K562 (cell line): Measurements from ENCODE around the gene GUCY1A2. TPM values are rescaled to one million over a fixed set of nuclear protein-coding genes. Genes with fewer than 3 reads are reported as not detected.

ENCODE experiments used
- ATAC-seq: fragments of 200-7000 bp; cut with Tn5 transposase; 3 replicates; pipeline ENCODE4 v1.9.1; 2020; ENCODE audit warnings: moderate library complexity
- BruUV-seq: library from RNA; stranded (reverse); fragments of 400-500 nt; replicated peaks from 2 replicates; lab custom pipeline; 2021; lab: Mats Ljungman, UMichigan
- CTCF ChIA-PET: fragments of 300-600 bp; formaldehyde crosslinking; extraction: SDS; loops from one replicate; lab custom pipeline; 2021; ENCODE audit warnings: low intra/inter-chr PET ratio; lab: Yijun Ruan, JAX
- POLR2A ChIA-PET: fragments of 300-600, 350-650 bp; sonication (Branson Sonifier 250); formaldehyde crosslinking; extraction: SDS; loops from one replicate; lab custom pipeline; 2021; ENCODE audit warnings: antibody characterized with exemption, inconsistent platforms; lab: Yijun Ruan, JAX
- DNase-seq, 4 experiments: peaks; one replicate each; pipeline versions ENCODE4 v3.0.0 to v3.0.0-alpha.2; 2011 to 2018; ENCODE audit warnings: low spot score in 3 of 4, mixed read lengths in 3 of 4; ENCODE audit errors: extremely low read depth in 1 of 4
- FAIRE-seq: peaks from 2 replicates; lab custom pipeline; 2011; peaks lifted over from hg19 to GRCh38; lab: Jason Lieb, UNC
- H2AFZ ChIP-seq: 2 replicates; pipeline ENCODE4 v1.6.0; 2011; ENCODE audit warnings: low read depth, low read length, control low read depth, inconsistent platforms
- H3K27ac ChIP-seq: fragments of 200-600 bp; 3 replicates; pipeline ENCODE4 v1.8.0; 2011; ENCODE audit warnings: low read depth, mild to moderate bottlenecking, control low read depth, inconsistent platforms, low read length, moderate library complexity, mixed read lengths; ENCODE audit errors: extremely low read depth
- H3K27me3 ChIP-seq, 2 experiments: fragments of 300-600 bp in 1 of 2; 2 replicates in 1 of 2; 3 replicates in 1 of 2; pipeline versions ENCODE4 v1.6.0 to v1.8.0; 2011; ENCODE audit warnings: inconsistent platforms in 2 of 2, low read length in 2 of 2, mild to moderate bottlenecking in 1 of 2, mixed read lengths in 1 of 2, moderate library complexity in 1 of 2; ENCODE audit not compliant: control insufficient read depth in 2 of 2, insufficient read depth in 2 of 2
- H3K36me3 ChIP-seq: fragments of 300-600 bp; 3 replicates; pipeline ENCODE4 v1.8.0; 2011; ENCODE audit warnings: mild to moderate bottlenecking, low read length, inconsistent platforms; ENCODE audit not compliant: control insufficient read depth, insufficient read depth
- H3K4me1 ChIP-seq, 2 experiments: fragments of 200-600 bp in 1 of 2; replicated peaks in 1 of 2; 2 replicates in 1 of 2; 3 replicates in 1 of 2; pipeline versions ENCODE4 v1.5.1 to v1.8.0; 2011; ENCODE audit warnings: inconsistent platforms in 2 of 2, low read length in 2 of 2, mild to moderate bottlenecking in 1 of 2, mixed read lengths in 1 of 2, moderate library complexity in 1 of 2; ENCODE audit not compliant: control insufficient read depth in 2 of 2, insufficient read depth in 2 of 2
- H3K4me2 ChIP-seq: 2 replicates; pipeline ENCODE4 v1.6.1; 2011; ENCODE audit warnings: low read length, control low read depth, inconsistent platforms, mixed read lengths; ENCODE audit not compliant: insufficient read depth
- H3K4me3 ChIP-seq: fragments of 200-600 bp; sonication (generic), shearing (Covaris generic); 2 replicates; pipeline ENCODE4 v1.5.1; 2016; ENCODE audit warnings: control low read depth, inconsistent platforms
- H3K79me2 ChIP-seq: fragments of 200-600 bp; 3 replicates; pipeline ENCODE4 v1.8.0; 2011; ENCODE audit warnings: low read length, inconsistent platforms; ENCODE audit not compliant: control insufficient read depth, insufficient read depth
- H3K9ac ChIP-seq, 2 experiments: 2 replicates each; pipeline versions ENCODE4 v1.6.0 to v1.6.1; 2011; ENCODE audit warnings: low read depth in 2 of 2, low read length in 2 of 2, control low read depth in 1 of 2, inconsistent platforms in 1 of 2, mild to moderate bottlenecking in 1 of 2, mixed read lengths in 1 of 2; ENCODE audit not compliant: insufficient read depth in 1 of 2
- H3K9me1 ChIP-seq: one replicate; pipeline ENCODE4 v1.6.0; 2011; ENCODE audit warnings: inconsistent platforms, mild to moderate bottlenecking, low read length, moderate library complexity; ENCODE audit not compliant: control insufficient read depth, insufficient read depth
- H3K9me3 ChIP-seq: replicated peaks from 2 replicates; pipeline ENCODE4 v1.5.1; 2011; ENCODE audit warnings: low read depth, low read length, inconsistent platforms; ENCODE audit not compliant: control insufficient read depth, insufficient read depth
- H4K20me1 ChIP-seq: replicated peaks from 2 replicates; pipeline ENCODE4 v1.6.1; 2011; ENCODE audit warnings: low read length, inconsistent platforms, mixed read lengths; ENCODE audit not compliant: control insufficient read depth, insufficient read depth
- ARHGAP35 ChIP-seq: fragments of 450-650 bp; IDR thresholded peaks from 2 replicates; pipeline ENCODE4 v1.6.1; 2018; ENCODE audit not compliant: partially characterized antibody
- ATF7 ChIP-seq: fragments of 450-650 bp; IDR thresholded peaks from 2 replicates; pipeline ENCODE4 v1.7.1; 2014; ENCODE audit warnings: mild to moderate bottlenecking, moderate library complexity
- BRF1 ChIP-seq: IDR thresholded peaks from 3 replicates; pipeline ENCODE4 v1.6.1; 2011; ENCODE audit warnings: borderline replicate concordance, mild to moderate bottlenecking; ENCODE audit not compliant: insufficient read length; ENCODE audit errors: extremely low read depth
- C11orf30 ChIP-seq: fragments of 450-650 bp; IDR thresholded peaks from 2 replicates; pipeline ENCODE4 v1.6.1; 2016; ENCODE audit warnings: low read depth, mild to moderate bottlenecking
- CBX1 ChIP-seq: sonication (generic); IDR thresholded peaks from 2 replicates; pipeline ENCODE4 v1.6.1; 2016; ENCODE audit warnings: antibody characterized with exemption, low read depth, mild to moderate bottlenecking
- CGGBP1 ChIP-seq: fragments of 250-450 bp; sonication (Bioruptor Pico); IDR thresholded peaks from 2 replicates; pipeline ENCODE4 v1.9.0; 2021; ENCODE audit warnings: mild to moderate bottlenecking
- GTF2E2 ChIP-seq: fragments of 200-800 bp; sonication (Bioruptor generic); IDR thresholded peaks from 2 replicates; pipeline ENCODE4 v1.6.1; 2016; ENCODE audit warnings: missing genetic modification characterization, missing compliant biosample characterization
- HIVEP1 ChIP-seq: fragments of 250-450 bp; sonication (Bioruptor Pico); IDR thresholded peaks from 2 replicates; pipeline ENCODE4 v1.4.0; 2020; ENCODE audit warnings: mild to moderate bottlenecking
- MCM7 ChIP-seq, 2 experiments: fragments of 450-650 bp; IDR thresholded peaks; 2 replicates each; pipeline ENCODE4 v1.6.1; 2016 to 2018
- NELFE ChIP-seq: IDR thresholded peaks from 2 replicates; pipeline ENCODE4 v1.6.1; 2011; ENCODE audit warnings: mild to moderate bottlenecking; ENCODE audit not compliant: insufficient read depth, insufficient read length
- NFIC ChIP-seq: fragments of 450-650 bp; IDR thresholded peaks from 2 replicates; pipeline ENCODE4 v1.6.1; 2017; ENCODE audit warnings: mild to moderate bottlenecking, inconsistent platforms
- PHF20 ChIP-seq: fragments of 450-650 bp; IDR thresholded peaks from 2 replicates; pipeline ENCODE4 v1.6.1; 2018; ENCODE audit not compliant: partially characterized antibody
- POLR2A ChIP-seq: fragments of 450-650 bp; conservative IDR thresholded peaks from 2 replicates; pipeline ENCODE4 v1.6.1; 2016
- PURB ChIP-seq: sonication (generic); formaldehyde crosslinking; IDR thresholded peaks from 2 replicates; pipeline ENCODE4 v1.9.0; 2021; ENCODE audit warnings: low read depth, mild to moderate bottlenecking, missing genetic modification reagents
- SIN3A ChIP-seq, 2 experiments: fragments of 150-350 bp in 1 of 2; IDR thresholded peaks; 2 replicates each; pipeline ENCODE4 v1.6.1; 2011 to 2016; ENCODE audit warnings: borderline replicate concordance in 2 of 2, low read depth in 2 of 2, low read length in 2 of 2, mild to moderate bottlenecking in 2 of 2, moderate library complexity in 2 of 2; ENCODE audit not compliant: control insufficient read depth in 1 of 2
- SP2 ChIP-seq: IDR thresholded peaks from 2 replicates; pipeline ENCODE4 v1.6.1; 2011; ENCODE audit warnings: mild to moderate bottlenecking, low read depth, low read length, moderate library complexity; ENCODE audit not compliant: poor library complexity, severe bottlenecking; ENCODE audit errors: extremely low read depth
- ZNF347 ChIP-seq: fragments of 450-650 bp; formaldehyde crosslinking; IDR thresholded peaks from 2 replicates; pipeline ENCODE4 v1.4.0; 2020; ENCODE audit warnings: low read depth, mild to moderate bottlenecking, moderate library complexity
- ZNF561 ChIP-seq: fragments of 450-650 bp; formaldehyde crosslinking; conservative IDR thresholded peaks from 2 replicates; pipeline ENCODE4 v1.4.0; 2020; ENCODE audit warnings: mild to moderate bottlenecking, moderate library complexity
- WGBS: fragments of 100-300 bp; shearing (Covaris generic); methylation state at CpG from one replicate; pipeline ENCODE4 v1.1.6; 2016; ENCODE audit warnings: low coverage, mixed read lengths; ENCODE audit not compliant: insufficient coverage; ENCODE audit errors: missing lambda C conversion rate; 5-methylcytosine and 5-hydroxymethylcytosine counted together
- in situ Hi-C: fragments of 300-500 bp; cut with MboI; formaldehyde crosslinking; loops from 4 replicates; pipeline ENCODE4 v1.15.0; 2018; ENCODE audit warnings: inconsistent platforms, mixed read lengths
- intact Hi-C: fragments of 100-400 bp; cut with micrococcal nuclease; formaldehyde crosslinking; loops from 2 replicates; pipeline ENCODE4 v1.14.2; 2022
- polyA plus RNA-seq, 8 experiments: library from polyadenylated mRNA; depleted of rRNA in 4 of 8; stranded (reverse) in 5 of 8; unstranded in 3 of 8; fragments of >200 nt; fragmentation: Nextera tagmentation in 2 of 8; fragmentation: Illumina TruSeq in 1 of 8; extraction: Ambion mirVana in 2 of 8; extraction: Trizol in 1 of 8; gene quantifications; 2 replicates each; pipeline versions ENCODE4 v1.2.1 to v1.2.3, GENCODE V29; 2011 to 2014; ENCODE audit warnings: inconsistent platforms in 1 of 8, missing spikeins in 1 of 8
- total RNA-seq, 7 experiments: library from RNA; depleted of rRNA in 6 of 7; stranded (reverse); fragments of >200 nt in 6 of 7; fragmentation: Illumina TruSeq in 2 of 7; extraction: Trizol in 2 of 7; gene quantifications; 2 replicates each; pipeline versions ENCODE4 v1.2.1 to v1.2.3, GENCODE V29; 2011 to 2021; ENCODE audit warnings: low replicate concordance in 1 of 7
- TF ChIP-seq, protein P1 (sequence below): fragments of 250-450 bp; sonication (Bioruptor Pico); IDR thresholded peaks from 2 replicates; pipeline ENCODE4 v1.4.0; 2020

GUCY1A2 gene
- total and polyA plus RNA-seq, 9 of the 15 experiments (the other 6 are each of a cell fraction or from before 2014, with no cell fraction given) = under 0.01 to 0.04 TPM; not detected in 7

DNA sequence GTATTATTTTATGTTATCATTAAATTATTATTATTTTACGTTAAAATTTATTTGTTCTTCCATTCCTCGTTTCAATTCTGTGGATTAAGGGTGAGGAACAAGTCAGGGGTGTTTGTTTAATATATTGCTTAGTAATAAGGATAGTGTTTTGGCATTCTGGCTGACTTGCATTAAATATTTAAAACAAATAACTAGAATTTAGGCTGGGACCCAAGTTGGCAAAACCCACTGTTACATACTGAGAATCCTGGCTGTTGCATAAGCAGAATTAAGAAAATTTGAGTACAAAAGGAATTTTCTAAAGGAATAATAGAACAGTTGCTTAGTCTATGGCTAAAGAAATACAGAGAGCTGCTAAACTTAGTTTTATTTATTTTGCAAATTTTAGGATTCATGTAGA lies 196.4 kb downstream of the GUCY1A2 start (continued):
- TF ChIP-seq ZNF347 (CRISPR knock-in tag) (no peak), MCM7 (IDR thresholded peaks at IDR 0.05) (no peak), PURB (CRISPR knock-in tag) (no peak), NELFE (no peak), CBX1 (no peak), HIVEP1 (no peak), POLR2A (no peak), SIN3A (IDR thresholded peaks at IDR 0.05; ENCODE audit: borderline replicate concordance in 2 of 2, control insufficient read depth in 1 of 2, low read depth in 2 of 2, low read length in 2 of 2) (no peak), PHF20 (no peak)
- TF ChIP-seq, protein P1, sequence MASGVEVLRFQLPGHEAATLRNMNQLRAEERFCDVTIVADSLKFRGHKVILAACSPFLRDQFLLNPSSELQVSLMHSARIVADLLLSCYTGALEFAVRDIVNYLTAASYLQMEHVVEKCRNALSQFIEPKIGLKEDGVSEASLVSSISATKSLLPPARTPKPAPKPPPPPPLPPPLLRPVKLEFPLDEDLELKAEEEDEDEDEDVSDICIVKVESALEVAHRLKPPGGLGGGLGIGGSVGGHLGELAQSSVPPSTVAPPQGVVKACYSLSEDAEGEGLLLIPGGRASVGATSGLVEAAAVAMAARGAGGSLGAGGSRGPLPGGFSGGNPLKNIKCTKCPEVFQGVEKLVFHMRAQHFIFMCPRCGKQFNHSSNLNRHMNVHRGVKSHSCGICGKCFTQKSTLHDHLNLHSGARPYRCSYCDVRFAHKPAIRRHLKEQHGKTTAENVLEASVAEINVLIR (CRISPR knock-in tag) = no peak
- TF ChIP-seq, all 486 proteins: peak for 0

DNA sequence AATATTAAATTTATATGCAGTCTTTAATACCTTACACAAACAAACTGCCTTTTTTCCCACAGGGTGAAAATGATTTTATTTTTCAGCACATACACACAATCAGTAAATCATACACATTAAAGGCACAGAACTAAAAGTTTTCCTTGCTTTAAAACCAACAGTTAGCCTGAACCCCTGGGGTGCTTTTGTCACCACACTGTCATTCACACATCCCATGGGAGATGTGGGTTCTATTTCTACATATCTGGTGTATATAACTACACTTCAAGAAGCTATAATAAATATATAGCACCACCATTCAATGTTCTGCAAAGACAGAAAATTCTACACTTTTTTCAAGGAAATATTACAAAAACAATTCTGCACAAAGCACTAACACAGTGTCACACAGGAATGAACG lies 197.0 kb downstream of the GUCY1A2 start:
- no peak overlapping the region for H3K4me3 ChIP-seq
- TF ChIP-seq ARHGAP35 = no peak
- TF ChIP-seq ATF7 = no peak
- no peak for TF ChIP-seq NFIC
- TF ChIP-seq GTF2E2 = no peak
- no peak for TF ChIP-seq C11orf30
- no peak for TF ChIP-seq CGGBP1 (CRISPR knock-in tag)
- no peak for TF ChIP-seq ZNF561 (CRISPR knock-in tag)
- TF ChIP-seq SP2 = no peak
- no peak for TF ChIP-seq BRF1
- BruUV-seq = no TSS peak
- H3K79me2 ChIP-seq = no peaks in the 10 kb centered on the region
- 0% methylated on average over 1 of the region's 1 CpG for WGBS
- no peaks in the 10 kb centered on the region for H4K20me1 ChIP-seq
- intact Hi-C loops (no loop called here), in situ Hi-C loops (no loop called here)
- no peaks in the 10 kb centered on the region for H3K9me3 ChIP-seq
- CTCF ChIA-PET = no interaction called here
- H3K4me2 ChIP-seq = no peak overlapping the region
- DNase-seq (no peak), FAIRE-seq (no peak), ATAC-seq (no peak)
- H3K9me1 ChIP-seq = no peaks in the 10 kb centered on the region
- POLR2A ChIA-PET = no interaction called here
- no peak overlapping the region for H2AFZ ChIP-seq
- H3K27me3 ChIP-seq = no peaks in the 10 kb centered on the region
- H3K27ac ChIP-seq = no peak overlapping the region
- H3K9ac ChIP-seq = no peak overlapping the region
- H3K36me3 ChIP-seq = no peaks in the 10 kb centered on the region
- no peaks in the 10 kb centered on the region for H3K4me1 ChIP-seq
